Fibroblast of villous mesenchyme (primary cell): ENCODE data around the gene GDF11. TPM values are rescaled to one million over a fixed set of nuclear protein-coding genes. Genes with fewer than 3 reads are reported as not detected.

Source experiments
- DNase-seq: peaks from one replicate; pipeline ENCODE4 v3.0.0-alpha.2; 2010; ENCODE audit warnings: low read depth
- H3K4me3 ChIP-seq: 2 replicates; pipeline ENCODE4 v1.5.1; 2011; ENCODE audit warnings: low read depth, mild to moderate bottlenecking, low read length
- CTCF ChIP-seq: IDR thresholded peaks from 2 replicates; pipeline ENCODE4 v1.5.1; 2012; ENCODE audit warnings: low read depth, mild to moderate bottlenecking, low read length; ENCODE audit not compliant: insufficient read depth
- total RNA-seq: library from RNA; depleted of rRNA; stranded (reverse); fragments of >200 nt; gene quantifications from 2 replicates; pipeline ENCODE4 v1.2.3, GENCODE V29; 2012

Gene GDF11
- total RNA-seq, 1 donor: 6.5 TPM

- peak; percentile 94 for DNase-seq
- peak within 1 kb of the TSS; percentile 88 for H3K4me3 ChIP-seq
- TF ChIP-seq CTCF: no peak
Measured at GRCh38 chr12:55728939-55729818, 13.7 kb upstream of the GDF11 start, which contains the start of gene CD63. Gene CD63, minus strand, starts transcription at chr12:55729009. Its CDS starts 668 bp downstream, at chr12:55728341.

- peak; percentile 65 for DNase-seq
- TF ChIP-seq CTCF: no peak
- H3K4me3 ChIP-seq: peak overlapping the region; percentile 88
Measured at GRCh38 chr12:55729819-55730818, 12.8 kb upstream of the GDF11 start.

GRCh38 chr12:55732288-55732687, 10.6 kb upstream of the GDF11 start:
- TF ChIP-seq CTCF: no peak
- no peak overlapping the region for H3K4me3 ChIP-seq
- DNase-seq: no peak

- DNase-seq: no peak
- H3K4me3 ChIP-seq: no peak overlapping the region
- TF ChIP-seq CTCF: no peak
Measured at GRCh38 chr12:55733021-55733555, 9.8 kb upstream of the GDF11 start.

- no peak for DNase-seq
- no peak for TF ChIP-seq CTCF
- H3K4me3 ChIP-seq: no peak overlapping the region
Measured at GRCh38 chr12:55733858-55734257, 9.1 kb upstream of the GDF11 start.

GRCh38 chr12:55734595-55734994, 8.3 kb upstream of the GDF11 start:
- no peak for TF ChIP-seq CTCF
- DNase-seq: no peak
- no peak overlapping the region for H3K4me3 ChIP-seq
